HepG2 (cell line): ENCODE data around the gene LCORL. TPM values are rescaled to one million over a fixed set of nuclear protein-coding genes. Genes with fewer than 3 reads are reported as not detected.

Experiments
- ATAC-seq: fragments of 200-7000 bp; cut with Tn5 transposase; 3 replicates; pipeline ENCODE4 v1.9.1; 2020; ENCODE audit warnings: mild to moderate bottlenecking, moderate library complexity
- BruUV-seq: library from RNA; stranded (reverse); fragments of 400-500 nt; replicated peaks from 2 replicates; lab custom pipeline; 2021; lab: Mats Ljungman, UMichigan
- CTCF ChIA-PET: fragments of 300-600 bp; formaldehyde crosslinking; extraction: SDS; loops from one replicate; lab custom pipeline; 2021; ENCODE audit warnings: low total read pairs, inconsistent platforms, low intra/inter-chr PET ratio; lab: Yijun Ruan, JAX
- POLR2A ChIA-PET: fragments of 350-600 bp; sonication (Branson Sonifier 250); formaldehyde crosslinking; loops from one replicate; lab custom pipeline; 2020; ENCODE audit warnings: antibody characterized with exemption, inconsistent platforms; lab: Yijun Ruan, JAX
- DNase-seq: peaks from one replicate; pipeline ENCODE4 v3.0.0-alpha.2; 2015; ENCODE audit warnings: low spot score
- FAIRE-seq: peaks from 3 replicates; lab custom pipeline; 2011; peaks lifted over from hg19 to GRCh38; lab: Jason Lieb, UNC
- H2AFZ ChIP-seq: one replicate; pipeline ENCODE4 v1.6.1; 2011; ENCODE audit warnings: low read length, inconsistent platforms
- H3K27ac ChIP-seq: fragments of 300-600 bp; 3 replicates; pipeline ENCODE4 v1.8.0; 2011; ENCODE audit warnings: mixed run types, mild to moderate bottlenecking, mixed read lengths, low read length, inconsistent platforms; ENCODE audit not compliant: insufficient read depth; ENCODE audit errors: extremely low read length
- H3K27me3 ChIP-seq, 2 experiments: fragments of 200-600 bp in 1 of 2; 2 replicates in 1 of 2; 3 replicates in 1 of 2; pipeline versions ENCODE4 v1.6.0 to v1.8.0; 2011; ENCODE audit warnings: low read length in 2 of 2, mild to moderate bottlenecking in 2 of 2, moderate library complexity in 2 of 2, inconsistent platforms in 1 of 2; ENCODE audit not compliant: insufficient read depth in 2 of 2, control insufficient read depth in 1 of 2
- H3K36me3 ChIP-seq, 2 experiments: fragments of 200-600 bp in 1 of 2; replicated peaks in 1 of 2; 2 replicates in 1 of 2; 3 replicates in 1 of 2; pipeline versions ENCODE4 v1.5.1 to v1.8.0; 2011; ENCODE audit warnings: low read length in 2 of 2, inconsistent platforms in 1 of 2; ENCODE audit not compliant: insufficient read depth in 2 of 2, control insufficient read depth in 1 of 2
- H3K4me1 ChIP-seq: 2 replicates; pipeline ENCODE4 v1.5.1; 2012; ENCODE audit warnings: low read length, inconsistent platforms; ENCODE audit not compliant: insufficient read depth
- H3K4me2 ChIP-seq: 2 replicates; pipeline ENCODE4 v1.6.0; 2011; ENCODE audit warnings: low read depth, low read length, inconsistent platforms
- H3K4me3 ChIP-seq, 3 experiments: fragments of 200-600 bp in 1 of 3; sonication (generic), shearing (Covaris generic) in 1 of 3; replicated peaks in 1 of 3; 2 replicates each; pipeline ENCODE4 v1.5.1; 2011 to 2016; ENCODE audit warnings: low read length in 3 of 3, inconsistent platforms in 2 of 3, low read depth in 2 of 3, mild to moderate bottlenecking in 2 of 3, control low read depth in 1 of 3, mixed read lengths in 1 of 3; ENCODE audit not compliant: insufficient read depth in 1 of 3
- H3K79me2 ChIP-seq: one replicate; pipeline ENCODE4 v1.6.1; 2011; ENCODE audit warnings: low read length, inconsistent platforms; ENCODE audit not compliant: insufficient read depth
- H3K9ac ChIP-seq: 2 replicates; pipeline ENCODE4 v1.6.0; 2011; ENCODE audit warnings: mild to moderate bottlenecking, low read depth, low read length, inconsistent platforms; ENCODE audit not compliant: insufficient read depth
- H3K9me3 ChIP-seq: 2 replicates; pipeline ENCODE4 v1.5.1; 2012; ENCODE audit warnings: mild to moderate bottlenecking, low read length
- H4K20me1 ChIP-seq: 2 replicates; pipeline ENCODE4 v1.6.0; 2011; ENCODE audit warnings: inconsistent platforms, mild to moderate bottlenecking, low read length, moderate library complexity; ENCODE audit not compliant: insufficient read depth
- ARNT2 ChIP-seq: sonication (generic); formaldehyde crosslinking; IDR thresholded peaks from 2 replicates; pipeline ENCODE4 v1.8.0; 2022; ENCODE audit warnings: mild to moderate bottlenecking, low read depth, missing genetic modification reagents, moderate library complexity
- CEBPB ChIP-seq: IDR thresholded peaks from 2 replicates; pipeline ENCODE4 v1.6.1; 2011; ENCODE audit warnings: low read depth, low read length, improper control_type of control experiment, borderline replicate concordance
- CSRNP2 ChIP-seq: sonication (generic); formaldehyde crosslinking; conservative IDR thresholded peaks from 2 replicates; pipeline ENCODE4 v1.8.0; 2022; ENCODE audit warnings: low read depth, missing genetic modification reagents
- FUBP1 ChIP-seq: sonication (generic); formaldehyde crosslinking; IDR thresholded peaks from 2 replicates; pipeline ENCODE4 v1.5.1; 2020; ENCODE audit warnings: missing genetic modification reagents, mild to moderate bottlenecking, borderline replicate concordance
- MAFF ChIP-seq: IDR thresholded peaks from 2 replicates; pipeline ENCODE4 v1.6.1; 2011; ENCODE audit warnings: low read depth, low read length, improper control_type of control experiment
- MAFK ChIP-seq, 2 experiments: IDR thresholded peaks in 1 of 2; conservative IDR thresholded peaks in 1 of 2; 2 replicates each; pipeline ENCODE4 v1.6.1; 2011; ENCODE audit warnings: improper control_type of control experiment in 2 of 2, low read length in 2 of 2
- NFKB2 ChIP-seq: sonication (generic); formaldehyde crosslinking; IDR thresholded peaks from 2 replicates; pipeline ENCODE4 v1.4.0; 2020; ENCODE audit warnings: missing genetic modification reagents, borderline replicate concordance
- SKIL ChIP-seq: sonication (generic); formaldehyde crosslinking; IDR thresholded peaks from 2 replicates; pipeline ENCODE4 v1.8.0; 2022; ENCODE audit warnings: missing genetic modification reagents, mild to moderate bottlenecking, moderate library complexity, borderline replicate concordance
- SMAD3 ChIP-seq: sonication (generic); formaldehyde crosslinking; IDR thresholded peaks from 2 replicates; pipeline ENCODE4 v1.4.0; 2020; ENCODE audit warnings: missing genetic modification reagents
- SMC3 ChIP-seq: IDR thresholded peaks from 2 replicates; pipeline ENCODE4 v1.6.1; 2011; ENCODE audit warnings: low read length, improper control_type of control experiment
- TBP ChIP-seq: sonication (generic); formaldehyde crosslinking; IDR thresholded peaks from 2 replicates; pipeline ENCODE4 v1.5.0; 2020; ENCODE audit warnings: missing genetic modification reagents
- TOE1 ChIP-seq: sonication (generic); formaldehyde crosslinking; IDR thresholded peaks from 2 replicates; pipeline ENCODE4 v1.4.0; 2020; ENCODE audit warnings: mild to moderate bottlenecking, missing genetic modification reagents
- ZFYVE20 ChIP-seq: sonication (generic); formaldehyde crosslinking; IDR thresholded peaks from 2 replicates; pipeline ENCODE4 v1.8.0; 2023; ENCODE audit warnings: low read depth, mild to moderate bottlenecking, moderate library complexity, missing genetic modification reagents, borderline replicate concordance
- ZNF564 ChIP-seq: sonication (generic); formaldehyde crosslinking; IDR thresholded peaks from 2 replicates; pipeline ENCODE4 v1.8.1; 2023; ENCODE audit warnings: mild to moderate bottlenecking, missing genetic modification reagents
- WGBS: methylation state at CpG from one replicate; pipeline ENCODE4 v1.1.6; 2017; ENCODE audit warnings: low lambda C conversion rate; 5-methylcytosine and 5-hydroxymethylcytosine counted together
- in situ Hi-C: cut with HindIII; loops from 2 replicates; pipeline ENCODE4 v1.10.0; 2017; ENCODE audit warnings: low pct_unique_long_range_greater_than_20kb; ENCODE audit not compliant: extremely low pct_ligation_motif_present
- intact Hi-C: fragments of 100-400 bp; cut with micrococcal nuclease; formaldehyde crosslinking; loops from one replicate; pipeline ENCODE4 v1.10.0; 2022; ENCODE audit not compliant: unreplicated experiment
- polyA plus RNA-seq, 8 experiments: library from polyadenylated mRNA; depleted of rRNA in 3 of 8; stranded (reverse) in 7 of 8; unstranded in 1 of 8; fragments of >200 nt; fragmentation: Illumina TruSeq in 4 of 8; extraction: Trizol in 4 of 8; gene quantifications; 2 replicates each; pipeline versions ENCODE4 v1.2.1 to v1.2.3, GENCODE V29; 2011 to 2016; ENCODE audit warnings: low read depth in 4 of 8, missing spikeins in 1 of 8, mixed read lengths in 1 of 8; ENCODE audit not compliant: insufficient read depth in 1 of 8
- total RNA-seq, 5 experiments: library from RNA; depleted of rRNA; stranded (reverse); fragments of >200 nt; fragmentation: Illumina TruSeq; extraction: Trizol; gene quantifications; 2 replicates each; pipeline ENCODE4 v1.2.3, GENCODE V29; 2016; ENCODE audit warnings: low read depth in 1 of 5

The LCORL gene
- total and polyA plus RNA-seq, 2 of the 13 experiments (the other 11 are each of a cell fraction or from before 2014, with no cell fraction given): 5.3 to 14.5 TPM

GRCh38 chr4:17961249-17961648 is 60.3 kb downstream of the LCORL start:
- TF ChIP-seq SMC3 (no peak), MAFF (peak; percentile 96), MAFK (conservative IDR thresholded peaks at IDR 0.05 in 1 of 2, IDR thresholded peaks at IDR 0.05 in 1 of 2; ENCODE audit: low read length in 2 of 2) (peak; percentile 90 to 94)
- POLR2A ChIA-PET: no interaction called here
- Histone ChIP-seq H3K36me3 (peaks cover 0 to 13% of the 10 kb centered on the region in 2 experiments; a peak in 3 of 5 replicates), H2AFZ (no peak overlapping the region), H3K27ac (no peak overlapping the region), H3K4me3 (no peak overlapping the region), H3K9ac (no peak overlapping the region), H3K4me1 (no peaks in the 10 kb centered on the region), H3K27me3 (no peaks in the 10 kb centered on the region), H4K20me1 (no peaks in the 10 kb centered on the region), H3K4me2 (no peak overlapping the region), H3K9me3 (no peaks in the 10 kb centered on the region), H3K79me2 (no peaks in the 10 kb centered on the region)
- CTCF ChIA-PET: no interaction called here
- in situ Hi-C loops (no loop called here), intact Hi-C loops (no loop called here)
- FAIRE-seq: no peak
- BruUV-seq: no TSS peak
- no peak for DNase-seq
- no peak for ATAC-seq

GRCh38 chr4:17958181-17958580 is 63.4 kb downstream of the LCORL start:
- ChIA-PET CTCF (no interaction called here), POLR2A (no interaction called here)
- no TSS peak for BruUV-seq
- no peak overlapping the region for H3K9ac ChIP-seq
- H3K9me3 ChIP-seq: no peaks in the 10 kb centered on the region
- H3K27ac ChIP-seq: no peak overlapping the region
- no peak overlapping the region for H3K4me2 ChIP-seq
- H3K27me3 ChIP-seq: no peaks in the 10 kb centered on the region
- H3K4me3 ChIP-seq: no peak overlapping the region
- peaks cover 2 to 13% of the 10 kb centered on the region in 2 experiments; a peak in 3 of 5 replicates for H3K36me3 ChIP-seq
- ATAC-seq (no peak), FAIRE-seq (no peak), DNase-seq (no peak)
- WGBS: over 99% methylated on average over 3 of the region's 3 CpGs
- no peaks in the 10 kb centered on the region for H4K20me1 ChIP-seq
- H3K4me1 ChIP-seq: no peaks in the 10 kb centered on the region
- intact Hi-C loops (no loop called here), in situ Hi-C loops (no loop called here)
- no peak overlapping the region for H2AFZ ChIP-seq
- no peaks in the 10 kb centered on the region for H3K79me2 ChIP-seq
- TF ChIP-seq ZFYVE20 (CRISPR knock-in tag): no peak
- TF ChIP-seq NFKB2 (CRISPR knock-in tag): no peak
- no peak for TF ChIP-seq SMAD3 (CRISPR knock-in tag)
- no peak for TF ChIP-seq CSRNP2 (CRISPR knock-in tag)
- TF ChIP-seq FUBP1: no peak
- TF ChIP-seq TBP (CRISPR knock-in tag): no peak
- TF ChIP-seq ZNF564: no peak
- TF ChIP-seq ARNT2 (CRISPR knock-in tag): no peak
- no peak for TF ChIP-seq CEBPB
- TF ChIP-seq TOE1 (CRISPR knock-in tag): no peak
- no peak for TF ChIP-seq SKIL
